Esophagus muscularis mucosa (tissue), 3 donors: ENCODE measurements around the gene TPO.

Source experiments
- POLR2A ChIP-seq: fragments of 450-650 bp; IDR thresholded peaks from one replicate; pipeline ENCODE4 v1.6.1; 2017; ENCODE audit warnings: antibody characterized with exemption, moderate library complexity, mild to moderate bottlenecking, low read depth
- POLR2AphosphoS5 ChIP-seq, 2 donors: sonication (generic); formaldehyde crosslinking; IDR thresholded peaks; one replicate each; pipeline ENCODE4 v1.6.1; 2017; ENCODE audit warnings: antibody characterized with exemption in 2 of 2
- TF ChIP-seq, protein P1 (sequence below), 3 experiments: fragments of 200-600 bp in 2 of 3; fragments of 450-650 bp in 1 of 3; sonication (generic) in 2 of 3; IDR thresholded peaks; one replicate each; pipeline ENCODE4 v1.5.1; 2017 to 2019; ENCODE audit warnings: antibody characterized with exemption in 3 of 3, mild to moderate bottlenecking in 2 of 3, moderate library complexity in 1 of 3

DNA sequence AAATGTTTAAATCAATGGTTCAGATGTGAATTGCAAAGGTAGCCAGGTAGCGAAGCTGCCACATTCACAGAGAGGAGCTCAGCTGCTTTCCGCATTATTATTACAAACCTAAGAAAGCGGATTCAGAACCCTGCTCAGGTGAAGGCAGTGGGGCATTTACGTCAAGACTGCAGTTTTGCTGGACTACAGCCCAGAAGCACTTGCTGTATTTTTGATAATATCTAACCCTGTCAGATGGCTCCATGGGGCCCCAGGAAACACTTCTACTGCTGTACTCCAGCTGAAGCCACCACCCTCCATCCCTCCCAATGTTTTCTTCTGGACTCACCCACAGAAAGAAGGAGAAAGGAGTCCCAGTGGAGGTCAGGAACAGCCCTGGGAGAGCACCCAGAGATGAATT, 96.9 kb downstream of the TPO start:
- no peak for TF ChIP-seq POLR2AphosphoS5 (IDR thresholded peaks at IDR 0.05)
- TF ChIP-seq, protein P1, sequence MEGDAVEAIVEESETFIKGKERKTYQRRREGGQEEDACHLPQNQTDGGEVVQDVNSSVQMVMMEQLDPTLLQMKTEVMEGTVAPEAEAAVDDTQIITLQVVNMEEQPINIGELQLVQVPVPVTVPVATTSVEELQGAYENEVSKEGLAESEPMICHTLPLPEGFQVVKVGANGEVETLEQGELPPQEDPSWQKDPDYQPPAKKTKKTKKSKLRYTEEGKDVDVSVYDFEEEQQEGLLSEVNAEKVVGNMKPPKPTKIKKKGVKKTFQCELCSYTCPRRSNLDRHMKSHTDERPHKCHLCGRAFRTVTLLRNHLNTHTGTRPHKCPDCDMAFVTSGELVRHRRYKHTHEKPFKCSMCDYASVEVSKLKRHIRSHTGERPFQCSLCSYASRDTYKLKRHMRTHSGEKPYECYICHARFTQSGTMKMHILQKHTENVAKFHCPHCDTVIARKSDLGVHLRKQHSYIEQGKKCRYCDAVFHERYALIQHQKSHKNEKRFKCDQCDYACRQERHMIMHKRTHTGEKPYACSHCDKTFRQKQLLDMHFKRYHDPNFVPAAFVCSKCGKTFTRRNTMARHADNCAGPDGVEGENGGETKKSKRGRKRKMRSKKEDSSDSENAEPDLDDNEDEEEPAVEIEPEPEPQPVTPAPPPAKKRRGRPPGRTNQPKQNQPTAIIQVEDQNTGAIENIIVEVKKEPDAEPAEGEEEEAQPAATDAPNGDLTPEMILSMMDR (IDR thresholded peaks at IDR 0.05), result no peak
- TF ChIP-seq POLR2A, result no peak
